Epithelial cell of esophagus (primary cell): ENCODE data around the gene SPAG9.

Experiments
- DNase-seq: peaks from one replicate; pipeline ENCODE4 v3.0.0; 2010; ENCODE audit warnings: low read depth
- H3K4me3 ChIP-seq: 2 replicates; pipeline ENCODE4 v1.5.1; 2011; ENCODE audit warnings: mild to moderate bottlenecking, low read length, control low read depth
- CTCF ChIP-seq: IDR thresholded peaks from 2 replicates; pipeline ENCODE4 v1.5.1; 2011; ENCODE audit warnings: low read depth, mild to moderate bottlenecking, low read length, control low read depth, inconsistent platforms; ENCODE audit not compliant: insufficient read depth; ENCODE audit errors: missing control alignments

The SPAG9 gene

DNA sequence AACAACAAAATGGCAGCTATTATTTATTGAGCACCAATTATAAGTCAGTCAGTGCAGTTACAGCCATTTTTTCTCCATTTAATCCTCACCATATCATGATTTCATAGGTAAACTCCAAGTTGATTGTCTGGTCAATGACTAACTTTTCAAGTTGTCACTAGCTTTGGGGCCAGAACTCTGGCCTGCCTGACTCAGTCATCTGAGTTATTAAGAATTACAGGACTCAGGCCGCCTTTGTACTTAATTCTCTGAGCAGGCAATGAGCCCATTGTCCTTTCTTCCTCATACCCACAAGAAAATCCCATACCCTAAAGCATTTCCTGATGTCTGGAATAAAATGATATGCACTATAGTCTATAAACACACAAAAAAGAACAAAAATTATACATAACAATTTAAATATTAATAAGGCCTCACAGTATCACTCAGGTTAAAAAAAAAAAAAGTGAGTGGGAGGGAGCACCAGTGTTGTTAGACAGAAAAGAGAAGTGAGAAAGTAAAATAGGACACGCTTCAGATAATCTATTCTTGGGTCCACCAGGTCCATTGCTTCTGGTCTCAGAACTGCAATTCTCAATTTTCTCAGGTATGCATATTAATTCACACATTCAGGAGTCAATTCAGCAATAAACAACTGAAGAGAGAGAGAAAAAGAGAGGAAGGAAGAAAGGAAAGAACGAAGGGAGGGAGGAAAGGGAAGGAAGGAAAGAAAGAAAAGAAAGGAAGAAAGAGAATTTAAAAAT, 70.2 kb downstream of the SPAG9 start:
- no peak for TF ChIP-seq CTCF
- peak; percentile 91 for DNase-seq

DNA sequence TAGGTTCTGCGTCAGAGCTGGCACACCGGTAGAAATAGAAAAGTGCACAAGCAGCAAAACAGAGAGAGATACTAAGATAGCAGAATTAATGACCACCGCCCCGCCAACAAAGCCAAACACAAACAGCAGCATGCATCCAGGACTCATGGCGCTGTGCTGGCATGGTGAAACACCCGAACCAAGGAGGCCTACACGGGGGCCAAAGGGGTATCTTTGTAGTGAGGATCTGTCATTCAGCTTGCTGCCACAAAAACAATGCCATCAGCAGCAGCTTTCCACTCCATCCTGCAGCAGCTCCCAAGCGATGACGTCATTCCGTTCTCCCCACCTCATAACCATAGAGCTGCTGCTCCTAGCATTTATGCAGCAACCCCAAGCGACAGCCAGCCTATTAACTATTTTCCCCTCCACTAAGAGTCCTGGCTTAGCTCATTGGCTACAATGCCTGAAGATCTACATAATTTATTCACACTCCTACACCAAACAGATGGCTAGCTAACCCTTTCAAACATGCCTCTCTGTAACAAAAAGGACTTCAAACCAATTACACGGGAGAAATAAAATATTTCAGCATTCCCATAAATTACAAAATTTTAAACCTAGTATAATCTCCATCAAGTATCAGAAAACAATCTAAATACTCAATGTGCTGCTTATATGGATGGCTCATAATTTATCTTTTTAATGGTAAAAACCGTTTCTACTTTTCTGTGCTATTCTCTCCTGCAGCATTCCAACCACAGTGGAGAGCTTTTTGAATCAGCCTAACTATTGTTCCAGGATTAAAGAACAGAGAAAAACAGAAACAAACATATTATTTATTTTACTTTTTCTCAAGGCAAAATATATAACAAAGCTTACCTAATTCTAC, 73.9 kb downstream of the SPAG9 start:
- DNase-seq = peak; percentile 81
- no peak overlapping the region for H3K4me3 ChIP-seq
- no peak for TF ChIP-seq CTCF

More for the DNA sequence above, 70.2 kb downstream of the SPAG9 start:
- no peak overlapping the region for H3K4me3 ChIP-seq

GRCh38 chr17:51046046-51046445, 74.6 kb downstream of the SPAG9 start:
- H3K4me3 ChIP-seq = no peak overlapping the region
- DNase-seq = no peak

DNA sequence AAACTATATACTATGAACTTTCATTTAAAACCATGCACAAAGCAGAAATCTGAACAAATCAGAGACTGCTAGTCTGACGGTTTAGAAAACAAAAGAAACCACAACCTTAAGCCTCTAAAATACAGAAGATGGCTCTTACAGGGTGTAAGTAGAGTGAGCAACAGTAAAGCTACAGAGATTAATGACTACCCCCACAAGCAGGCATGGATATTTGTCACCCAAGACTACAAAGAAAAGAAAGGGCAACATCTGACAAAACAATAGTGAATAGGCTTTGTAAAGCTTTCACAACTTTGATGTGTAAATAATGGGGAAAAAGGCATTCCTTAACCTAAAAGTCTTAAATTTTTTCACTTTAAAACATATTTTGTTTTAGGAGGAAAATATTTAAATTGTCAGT, 75.0 kb downstream of the SPAG9 start:
- no peak for TF ChIP-seq CTCF
- peak; percentile 31 for DNase-seq
- no peak overlapping the region for H3K4me3 ChIP-seq

More at GRCh38 chr17:51046046-51046445, 74.6 kb downstream of the SPAG9 start:
- no peak for TF ChIP-seq CTCF

DNA sequence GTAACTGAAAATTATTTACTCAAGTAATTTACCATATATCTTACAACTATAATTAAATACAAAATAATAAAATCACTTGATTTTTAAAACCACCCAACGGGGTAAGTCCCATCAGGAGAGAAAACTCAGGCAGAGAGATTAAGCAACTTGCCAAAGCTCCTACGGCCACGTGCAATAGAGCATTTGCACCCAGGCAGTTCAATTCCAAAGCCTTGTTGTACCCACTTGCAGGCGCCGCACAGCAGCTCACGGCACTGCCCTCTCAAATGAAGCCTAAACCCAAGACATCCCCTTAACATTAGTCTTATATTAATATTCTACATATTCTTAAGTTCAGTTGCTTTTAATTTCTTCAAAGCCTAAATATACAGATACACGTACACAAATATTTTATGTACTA, 75.7 kb downstream of the SPAG9 start:
- no peak overlapping the region for H3K4me3 ChIP-seq
- DNase-seq = no peak
- no peak for TF ChIP-seq CTCF

DNA sequence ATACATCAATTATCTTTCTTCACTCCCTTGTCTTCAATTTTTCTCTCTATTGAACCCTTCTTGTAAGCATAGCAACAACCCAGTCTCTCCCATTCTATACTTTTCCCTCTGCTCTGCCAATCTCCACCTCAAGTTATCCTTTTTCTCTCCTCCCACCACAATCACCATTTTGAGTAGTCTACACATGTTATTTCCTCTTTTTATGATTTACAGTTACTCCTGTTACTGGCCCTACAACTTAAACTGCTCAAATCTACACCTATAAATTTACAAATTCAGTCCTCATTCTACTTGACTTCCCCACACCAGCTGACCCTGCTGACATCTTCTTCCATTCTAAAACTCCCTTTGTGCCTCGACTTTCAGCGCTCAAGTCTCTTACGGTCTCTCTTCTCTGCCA, 84.6 kb downstream of the SPAG9 start:
- no peak for DNase-seq
- no peak overlapping the region for H3K4me3 ChIP-seq
- no peak for TF ChIP-seq CTCF
